CD4-positive, alpha-beta T cell treated with Interleukin-6 at 100 ng/mL for 8 hours (primary cell): Measurements from ENCODE around the gene TP53BP2.
"Not testable (repeated sequence)": the region's sequence is repeated elsewhere in the genome, so short reads cannot be mapped to it uniquely, and the experiment has no call there.

Experiments used
- DNase-seq: peaks from one replicate; pipeline ENCODE4 v3.0.0-alpha.2; 2020; ENCODE audit warnings: mixed read lengths, low spot score

TP53BP2 gene

DNA sequence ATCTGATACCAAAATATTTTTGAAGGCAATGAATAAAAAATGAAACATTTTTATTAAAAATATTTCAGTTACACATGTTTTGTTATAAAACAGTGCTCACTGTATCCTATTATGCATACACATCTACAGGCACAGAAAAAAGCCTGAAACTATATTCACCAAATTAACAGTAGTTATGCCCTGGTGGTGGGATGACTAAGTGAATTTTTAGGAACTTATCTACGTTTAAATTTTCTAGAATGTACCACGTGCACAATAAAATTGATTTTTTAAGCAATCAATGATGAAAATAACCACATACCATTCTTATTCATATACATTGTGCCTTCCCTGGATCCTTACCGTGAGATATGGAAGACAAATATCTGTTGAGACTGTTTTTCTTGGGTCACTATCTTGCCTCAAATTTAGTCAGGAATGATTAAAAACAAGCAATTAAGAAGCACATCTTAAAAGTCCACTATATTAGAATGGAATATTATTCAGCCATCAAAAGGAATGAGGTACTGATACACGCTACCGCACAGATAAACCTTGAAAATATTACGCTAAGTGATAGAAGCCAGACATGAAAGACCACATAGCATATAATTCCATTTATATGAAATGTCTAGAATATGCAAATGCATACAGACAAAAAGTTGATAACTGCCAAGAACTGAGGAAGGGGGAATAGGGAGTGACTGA lies 17.4 kb downstream of the TP53BP2 start:
- DNase-seq, result no peak

DNA sequence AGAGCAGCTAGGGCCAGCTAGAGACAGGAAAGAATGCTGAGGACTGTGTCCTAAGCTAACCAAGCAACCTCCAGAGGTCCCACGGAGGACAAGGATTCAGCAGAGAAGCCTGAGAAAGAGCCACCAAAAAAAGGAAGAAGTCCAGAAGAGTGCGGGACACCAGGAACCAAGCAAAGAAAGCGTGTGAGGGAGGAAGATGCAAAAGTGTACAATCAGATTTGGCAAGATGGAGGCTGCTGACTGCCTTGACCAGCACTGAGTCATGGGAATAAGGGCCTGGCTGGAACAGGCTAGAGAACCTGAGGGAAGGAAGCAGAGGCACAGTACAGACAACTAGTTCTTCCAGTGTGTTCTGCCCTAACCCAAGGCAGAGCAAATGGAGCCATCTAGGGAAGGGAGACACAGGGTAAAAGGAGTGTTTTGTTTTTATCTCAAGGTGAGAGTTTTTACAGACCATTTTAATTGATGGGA lies 18.5 kb downstream of the TP53BP2 start:
- DNase-seq, result no peak

DNA sequence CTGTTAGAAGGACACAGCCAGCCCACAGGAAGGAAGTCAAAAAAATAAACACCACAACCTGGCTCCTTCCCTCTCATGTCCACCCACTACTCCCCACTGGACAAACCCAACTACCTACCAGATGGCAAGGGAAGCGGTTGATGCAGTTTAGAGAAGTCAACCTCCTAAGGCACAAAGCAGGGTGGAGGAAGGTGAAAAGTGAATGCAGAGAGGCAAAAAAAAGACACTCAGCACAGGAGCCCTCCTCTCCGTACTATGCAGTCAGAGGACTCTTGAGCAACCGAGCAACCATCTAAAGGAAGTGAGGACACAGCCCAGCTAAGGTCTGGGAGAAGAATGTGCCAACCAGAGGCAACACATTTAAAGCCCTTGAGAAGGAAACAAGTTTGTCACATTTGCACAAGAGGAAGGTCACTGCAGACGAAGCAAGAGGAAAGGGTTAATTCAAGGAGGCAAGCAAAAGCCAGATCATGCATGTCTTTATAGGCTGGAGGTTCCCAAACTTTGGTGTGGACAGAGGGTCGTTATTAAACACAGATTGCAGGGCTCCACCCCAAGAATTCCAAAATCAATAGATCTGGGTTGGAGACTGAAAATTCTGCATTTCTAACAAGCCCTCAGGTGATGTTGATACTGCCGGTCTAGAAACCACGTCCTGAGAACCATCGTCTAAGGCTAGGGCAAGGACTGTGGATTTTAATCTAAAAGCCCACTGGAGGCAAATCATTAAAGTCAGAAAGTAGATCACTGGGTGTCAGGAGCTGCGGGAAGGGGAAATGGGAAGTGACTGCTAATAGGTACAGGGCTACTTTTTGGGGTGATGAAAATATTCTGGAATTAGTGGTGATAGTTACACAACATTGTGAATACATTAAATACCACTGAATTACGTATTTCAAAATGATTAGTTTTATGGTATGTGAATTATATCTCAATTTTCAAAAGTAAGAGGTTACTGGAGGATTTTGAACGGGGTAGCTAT lies 19.7 kb downstream of the TP53BP2 start:
- no peak for DNase-seq

DNA sequence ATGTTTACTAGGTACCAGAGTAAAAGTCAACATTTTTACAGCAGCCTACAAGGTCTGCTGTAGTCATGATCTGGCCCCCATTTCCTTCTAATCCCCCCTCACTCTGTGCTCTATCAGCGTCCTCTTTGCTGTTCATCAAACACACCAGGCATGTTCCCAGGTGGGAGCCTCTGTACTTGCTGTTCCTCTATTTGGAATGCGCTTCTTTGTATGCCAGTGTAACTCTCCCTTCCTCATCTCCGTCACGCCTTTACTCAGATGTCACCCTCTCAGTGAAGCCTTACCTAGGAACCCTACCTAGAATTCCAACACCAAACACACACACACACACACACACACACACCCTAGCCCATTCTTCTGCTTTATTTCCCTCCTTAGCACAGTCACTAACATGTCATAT lies 21.0 kb downstream of the TP53BP2 start:
- no peak for DNase-seq

DNA sequence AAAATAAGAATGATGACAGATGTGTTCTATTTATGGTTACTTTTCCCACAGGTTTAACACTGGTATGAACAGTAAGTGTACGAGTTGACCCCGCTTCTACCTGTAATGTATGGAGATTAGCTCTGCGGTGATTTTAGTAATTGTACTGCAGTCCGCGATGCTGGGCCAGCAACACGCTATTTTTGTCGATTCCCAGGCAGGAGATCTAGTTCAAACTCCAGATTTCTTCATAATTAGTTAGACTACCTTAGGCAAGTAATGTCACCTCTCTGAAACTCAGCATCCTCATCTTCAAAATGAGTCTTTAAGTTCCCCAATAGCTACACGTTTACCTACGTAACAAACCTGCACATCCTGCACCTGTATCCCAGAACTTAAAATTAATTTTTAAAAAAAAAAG lies 21.5 kb downstream of the TP53BP2 start:
- no peak for DNase-seq

DNA sequence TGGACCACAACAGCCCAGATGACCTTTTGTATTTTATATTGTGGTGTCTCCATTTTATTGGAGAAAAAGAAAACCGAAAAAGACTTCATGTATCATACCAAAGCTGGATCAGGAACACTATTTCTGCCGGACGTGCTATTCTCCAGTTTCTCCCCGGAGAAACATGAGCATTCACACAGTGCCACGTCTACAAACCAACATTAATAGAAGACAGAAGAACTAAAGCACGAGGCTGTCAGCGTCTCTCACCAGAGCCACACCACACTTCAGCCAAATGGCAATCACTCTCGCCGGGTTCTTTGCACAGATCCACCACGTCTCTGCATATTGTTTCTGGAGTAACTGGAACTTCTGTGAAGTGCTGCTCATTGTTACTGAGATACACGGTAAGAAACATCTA lies 24.8 kb downstream of the TP53BP2 start:
- no peak for DNase-seq

DNA sequence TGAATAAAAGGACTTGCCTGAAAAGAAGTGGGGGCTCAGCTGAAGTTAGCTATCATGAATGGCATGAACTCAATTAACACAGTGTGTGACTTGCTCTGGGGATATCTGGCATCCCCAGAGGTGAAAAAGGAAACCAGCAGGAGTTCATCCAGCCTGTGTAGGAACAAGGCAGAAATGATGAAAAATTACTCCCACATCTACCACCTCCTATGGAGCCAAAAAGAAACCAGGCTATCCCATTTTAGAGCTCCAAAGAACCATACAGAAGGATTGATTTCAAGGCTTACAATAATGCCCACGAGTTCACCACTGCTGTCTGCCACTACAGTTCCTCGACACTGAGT lies 25.3 kb downstream of the TP53BP2 start:
- DNase-seq, result no peak

DNA sequence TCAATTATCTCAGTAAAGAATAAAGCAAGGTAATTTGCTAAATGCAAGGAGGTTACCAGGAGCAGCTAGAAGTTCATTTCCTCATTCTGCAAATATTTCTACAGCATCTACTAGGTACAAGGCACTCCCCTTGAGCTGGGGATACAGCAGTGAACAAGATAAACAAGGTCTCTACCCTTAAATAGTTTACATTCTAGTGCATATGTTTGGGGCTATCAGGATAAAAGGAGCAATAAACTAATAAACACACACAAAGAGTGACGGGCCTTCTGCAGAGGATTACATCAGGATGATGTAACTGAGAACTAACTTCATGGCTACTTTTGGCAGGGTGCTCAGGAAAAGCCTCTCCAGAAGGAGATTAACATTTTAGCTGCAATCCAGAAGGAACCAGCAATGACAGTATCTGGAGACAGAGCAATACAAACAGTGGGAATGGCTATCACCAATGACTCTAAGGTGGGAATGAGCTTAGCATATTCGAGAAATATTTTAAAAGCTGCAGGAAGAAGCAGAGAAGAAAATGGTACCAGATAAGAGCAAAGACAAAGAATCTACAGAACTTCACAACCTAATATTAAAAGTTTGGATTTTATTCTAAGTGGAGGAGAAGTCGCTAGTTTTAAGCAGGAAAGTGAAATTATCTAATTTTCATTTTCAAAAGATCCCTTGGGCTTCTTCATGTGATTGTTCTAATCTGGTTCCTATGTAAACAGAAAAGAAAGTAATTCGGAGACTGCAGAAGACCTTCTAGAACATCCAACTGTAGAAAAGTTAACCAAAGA lies 25.8 kb downstream of the TP53BP2 start:
- no peak for DNase-seq

DNA sequence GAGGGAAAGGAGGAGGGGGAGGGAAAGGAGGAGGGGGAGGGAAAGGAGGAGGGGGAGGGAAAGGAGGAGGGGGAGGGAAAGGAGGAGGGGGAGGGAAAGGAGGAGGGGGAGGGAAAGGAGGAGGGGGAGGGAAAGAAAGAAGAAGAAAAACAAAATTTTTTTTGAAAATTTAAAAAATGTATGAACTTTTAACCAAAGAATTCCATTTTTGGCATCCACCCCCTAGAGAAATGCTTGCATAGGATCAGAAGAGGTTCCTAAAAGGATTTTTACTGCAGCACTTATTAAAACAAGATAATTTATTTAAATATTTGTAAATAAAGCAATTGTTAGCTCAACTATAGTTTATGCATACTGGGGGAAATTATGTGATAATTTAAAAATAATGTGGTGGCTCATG lies 28.5 kb downstream of the TP53BP2 start:
- DNase-seq, result not testable (repeated sequence)

DNA sequence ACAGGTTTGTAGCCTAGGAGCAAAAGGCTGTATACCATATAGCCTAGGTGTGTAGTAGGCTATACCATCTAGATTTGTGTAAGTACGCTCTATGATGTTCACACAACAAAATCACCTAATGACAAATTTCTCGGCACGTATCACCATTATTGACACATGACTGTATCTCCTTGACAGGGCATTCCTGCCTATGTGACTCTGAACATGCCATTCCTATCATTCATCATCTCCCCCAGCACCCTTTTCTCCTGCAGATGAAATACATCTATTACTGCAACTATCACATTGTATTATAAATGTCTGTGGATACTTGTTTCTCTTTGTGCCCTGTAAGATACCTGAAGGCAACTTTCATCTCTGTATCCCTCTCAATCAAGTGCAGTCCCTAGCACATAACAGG lies 29.9 kb downstream of the TP53BP2 start:
- DNase-seq, result no peak

DNA sequence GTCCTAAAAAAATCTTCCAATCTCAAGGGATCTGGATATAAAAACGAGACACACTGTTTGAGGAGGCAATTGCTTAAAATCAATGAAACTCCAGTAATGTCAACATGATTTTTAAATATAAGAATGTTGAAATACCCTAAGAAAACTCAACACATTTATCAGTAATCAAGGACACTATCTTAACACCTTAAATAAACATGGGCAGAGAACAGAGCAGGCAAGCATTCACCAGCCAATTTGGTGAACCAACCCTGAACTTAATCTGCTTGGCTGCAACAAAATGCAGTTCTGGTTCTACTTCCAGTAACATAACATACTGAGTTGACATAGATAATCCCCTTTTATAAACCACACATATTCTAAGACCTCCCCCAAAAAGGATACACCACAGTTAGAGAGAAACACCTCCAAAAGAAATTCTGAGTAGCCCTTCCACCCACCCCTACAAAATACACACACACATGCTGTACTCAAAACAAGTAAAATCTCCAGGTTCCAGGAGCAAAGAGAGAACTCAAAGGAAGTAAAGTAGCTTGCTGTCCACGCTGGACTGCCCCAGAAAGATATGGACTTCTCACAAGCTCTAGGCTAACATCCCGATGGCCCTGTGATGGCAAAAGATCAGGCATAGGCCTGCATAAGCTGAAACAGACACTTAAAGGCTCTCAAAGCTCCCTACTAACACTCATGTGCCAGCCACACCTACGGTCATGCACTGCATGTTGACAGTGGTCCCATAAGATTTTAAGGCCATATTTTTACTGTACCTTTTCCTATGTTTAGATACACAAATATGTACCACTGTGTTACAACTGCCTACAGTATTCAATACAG lies 30.5 kb downstream of the TP53BP2 start:
- no peak for DNase-seq

DNA sequence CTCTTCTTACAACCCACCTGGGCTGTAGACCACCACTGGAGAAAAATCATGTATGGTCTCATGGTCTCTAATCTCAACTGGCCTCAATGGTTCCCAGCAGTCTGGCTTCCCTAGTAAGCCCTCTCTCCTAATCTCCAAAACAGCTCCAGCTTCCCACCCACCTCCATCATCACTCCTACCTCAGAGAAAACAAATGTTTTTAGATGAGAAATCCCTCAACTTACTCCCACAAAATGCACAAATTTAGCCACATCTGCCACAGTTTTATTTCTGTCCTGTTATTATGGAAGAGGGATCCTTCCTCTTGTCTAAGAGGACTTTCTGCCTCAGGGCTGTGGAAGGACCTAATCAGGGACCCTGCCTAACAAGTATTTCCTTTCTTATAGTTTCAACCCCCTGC lies 32.1 kb downstream of the TP53BP2 start:
- no peak for DNase-seq

DNA sequence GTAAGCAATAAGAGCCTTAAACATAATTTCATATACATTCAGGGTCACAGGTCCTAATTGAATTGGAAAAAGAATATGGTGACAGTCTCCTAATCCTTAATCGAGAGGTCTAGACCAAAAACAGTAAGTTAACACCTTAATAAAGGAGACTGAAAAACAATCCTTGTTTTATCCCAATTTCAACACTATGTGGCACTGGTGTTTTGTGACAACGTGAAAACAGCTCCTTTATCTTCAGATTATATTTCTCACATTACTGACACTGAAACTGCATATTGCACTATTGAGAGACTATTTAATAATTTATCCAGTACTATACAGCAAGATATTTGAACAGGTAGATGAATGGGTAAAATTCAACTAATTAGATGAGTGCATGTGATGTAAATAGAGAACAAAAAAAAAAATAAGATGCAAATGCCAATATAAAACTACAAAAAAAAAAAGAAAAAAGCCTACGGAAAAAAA lies 34.1 kb downstream of the TP53BP2 start:
- peak; percentile 27 for DNase-seq

DNA sequence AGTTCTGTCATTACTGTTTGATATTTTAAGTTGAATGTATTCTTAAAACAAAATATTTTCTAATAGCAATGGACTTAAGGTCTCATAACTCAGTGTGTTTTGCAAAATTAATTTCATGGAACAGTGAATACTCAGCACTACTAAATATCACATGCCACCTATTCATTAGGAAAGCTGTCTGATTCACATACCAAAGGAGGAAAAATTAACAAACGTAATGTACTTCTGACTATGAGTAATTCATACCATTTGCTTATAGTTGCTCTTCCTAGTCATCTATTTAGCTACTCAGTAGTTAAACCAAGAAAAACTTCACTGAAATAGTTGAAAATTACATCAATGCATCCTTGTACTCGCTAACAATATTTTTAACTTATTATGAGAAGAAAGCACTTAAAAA lies 35.2 kb downstream of the TP53BP2 start:
- no peak for DNase-seq

DNA sequence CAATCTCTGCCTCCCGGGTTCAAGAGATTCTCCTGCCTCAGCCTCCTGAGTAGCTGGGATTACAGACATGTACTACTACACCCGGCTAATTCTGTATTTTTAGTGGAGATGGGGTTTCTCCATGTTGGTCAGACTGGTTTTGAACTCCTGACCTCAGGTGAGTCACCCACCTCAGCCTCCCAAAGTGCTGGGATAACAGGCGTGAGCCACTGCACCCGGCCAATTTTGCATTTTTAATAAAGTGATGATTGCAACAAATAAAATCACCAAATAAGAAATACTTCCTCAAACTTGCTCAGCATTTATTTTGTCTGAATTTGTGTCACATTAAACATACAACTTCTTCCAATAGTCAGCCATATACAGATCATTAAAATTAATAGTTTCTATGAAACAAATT lies 35.8 kb downstream of the TP53BP2 start:
- not testable (repeated sequence) for DNase-seq

DNA sequence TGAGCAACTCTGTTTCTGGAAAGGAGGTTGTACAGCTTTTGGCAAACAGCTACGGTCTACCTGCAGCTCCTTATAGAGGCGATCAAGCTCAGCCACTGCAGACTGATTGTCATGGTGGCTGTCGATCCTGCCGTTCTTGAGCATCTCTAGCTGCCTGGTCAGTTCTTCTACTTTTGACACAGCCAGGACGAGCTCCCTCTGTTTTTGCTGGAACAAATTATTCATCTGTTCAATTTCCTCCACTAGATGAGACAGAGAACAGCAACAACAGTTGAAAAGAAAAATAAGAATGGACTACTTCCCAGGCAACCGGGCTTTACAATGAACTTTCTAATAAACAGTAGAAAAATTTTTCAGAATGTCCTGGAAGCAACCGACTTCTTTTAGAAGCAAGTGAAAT lies 42.5 kb downstream of the TP53BP2 start:
- DNase-seq, result no peak

DNA sequence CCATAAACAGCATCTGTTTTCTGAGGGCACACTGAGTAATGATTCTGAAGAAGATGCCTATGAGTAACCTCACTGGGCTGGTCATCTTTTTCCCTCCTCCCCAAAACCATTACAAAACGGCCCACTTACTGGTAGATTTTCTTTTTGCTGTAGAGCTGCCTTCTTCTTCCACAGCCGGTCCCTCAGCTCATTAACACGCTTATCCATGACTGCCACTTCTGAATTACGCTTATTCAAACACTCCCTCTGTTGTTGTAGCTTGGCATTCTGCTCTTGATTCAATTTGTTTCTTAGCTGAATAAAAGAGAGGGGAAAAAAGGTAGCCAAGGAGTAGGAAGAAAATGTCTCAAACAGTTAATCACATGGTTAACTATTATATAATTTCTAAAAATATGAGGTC lies 43.1 kb downstream of the TP53BP2 start:
- DNase-seq, result no peak

DNA sequence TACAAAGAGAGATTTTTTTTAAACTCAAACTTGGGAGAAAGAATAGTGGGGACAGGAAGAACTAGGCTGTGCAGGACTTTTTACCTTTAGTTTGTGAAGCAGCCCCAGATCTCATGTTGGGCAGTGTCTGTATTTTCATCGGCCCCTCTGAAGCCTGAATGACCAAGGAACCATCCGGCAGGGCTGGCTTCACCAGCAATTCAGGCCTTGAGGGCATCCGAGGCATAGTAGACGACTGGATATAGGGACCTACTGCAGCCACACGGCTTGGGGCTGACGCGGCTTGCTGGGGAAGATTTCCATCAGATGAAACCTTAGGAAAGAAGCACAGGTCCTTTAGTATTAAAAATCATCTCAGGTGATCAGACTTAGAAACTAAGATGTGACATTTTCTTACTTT lies 43.7 kb downstream of the TP53BP2 start:
- no peak for DNase-seq

DNA sequence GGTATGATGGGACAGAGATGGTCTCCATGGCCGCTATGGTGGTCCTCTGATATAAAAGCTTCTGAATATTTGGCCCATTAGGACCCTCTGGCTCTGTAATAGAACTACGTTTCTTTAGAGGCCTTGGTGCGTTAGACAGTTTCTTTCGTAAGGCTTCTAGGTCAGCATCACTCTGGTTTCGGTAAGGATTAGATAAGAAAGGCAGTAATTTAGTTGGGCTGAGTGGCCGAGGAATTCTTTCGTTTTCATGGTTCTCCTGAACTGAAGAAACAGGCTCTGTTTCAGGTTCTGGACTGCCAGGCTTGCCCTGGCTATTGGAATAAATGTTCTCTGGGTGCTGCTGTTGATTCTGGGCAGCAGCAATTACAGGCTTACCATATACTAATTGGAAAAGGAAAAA lies 49.5 kb downstream of the TP53BP2 start:
- DNase-seq, result no peak

DNA sequence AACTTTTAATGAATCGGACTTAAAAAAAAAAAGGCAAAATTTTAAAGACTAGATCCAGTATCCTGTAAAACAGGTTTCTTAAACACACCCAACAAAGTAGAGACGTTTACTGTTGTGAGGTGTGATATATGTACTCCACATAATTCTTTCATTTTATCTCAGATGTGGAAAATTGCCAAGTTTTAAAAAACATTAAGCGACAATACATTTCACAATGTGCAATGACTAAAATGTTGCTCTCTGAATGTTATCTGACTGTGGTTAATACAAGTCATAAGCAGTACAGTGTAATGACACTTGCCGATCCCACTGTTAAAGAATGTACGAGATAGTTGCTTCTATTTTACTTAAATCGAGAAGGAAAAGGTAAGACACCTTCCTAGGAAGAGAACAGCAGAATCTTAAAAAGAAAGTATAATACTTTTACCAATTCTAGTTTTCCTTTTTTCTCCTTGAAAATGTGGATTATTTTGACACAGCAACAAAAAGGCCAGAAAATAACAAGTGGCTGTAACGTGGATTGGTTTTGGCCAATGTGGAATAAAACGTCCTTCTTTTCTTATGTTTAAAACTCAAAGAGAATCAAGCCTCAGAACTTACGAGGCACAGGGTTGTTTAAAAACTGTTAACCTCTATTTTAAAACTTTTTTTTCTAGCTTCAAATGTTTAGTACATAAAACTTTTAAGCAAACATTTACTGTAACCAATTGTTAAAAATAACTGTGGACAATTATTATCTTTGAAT lies 51.4 kb downstream of the TP53BP2 start:
- no peak for DNase-seq

DNA sequence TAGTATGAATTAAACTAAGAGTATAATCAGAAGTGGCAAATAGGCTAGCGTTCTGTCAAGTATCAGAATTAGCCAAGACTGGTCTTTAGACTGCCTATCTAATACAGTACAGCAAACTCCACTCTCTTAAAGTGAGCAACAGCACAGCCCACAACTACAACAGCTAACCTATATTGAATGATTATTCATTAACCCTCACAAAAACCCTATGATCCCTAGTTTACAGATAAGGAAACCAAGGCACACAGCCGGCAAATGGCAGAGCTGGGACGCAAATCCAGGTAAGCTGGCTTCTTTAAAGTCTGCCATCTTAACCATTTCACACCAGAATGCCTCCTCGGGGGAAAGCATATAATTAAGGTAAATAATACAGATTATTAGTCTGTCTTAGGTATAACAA lies 52.0 kb downstream of the TP53BP2 start:
- DNase-seq, result no peak
